ENCODE measurements around the gene LMTK3.

The LMTK3 gene

DNA sequence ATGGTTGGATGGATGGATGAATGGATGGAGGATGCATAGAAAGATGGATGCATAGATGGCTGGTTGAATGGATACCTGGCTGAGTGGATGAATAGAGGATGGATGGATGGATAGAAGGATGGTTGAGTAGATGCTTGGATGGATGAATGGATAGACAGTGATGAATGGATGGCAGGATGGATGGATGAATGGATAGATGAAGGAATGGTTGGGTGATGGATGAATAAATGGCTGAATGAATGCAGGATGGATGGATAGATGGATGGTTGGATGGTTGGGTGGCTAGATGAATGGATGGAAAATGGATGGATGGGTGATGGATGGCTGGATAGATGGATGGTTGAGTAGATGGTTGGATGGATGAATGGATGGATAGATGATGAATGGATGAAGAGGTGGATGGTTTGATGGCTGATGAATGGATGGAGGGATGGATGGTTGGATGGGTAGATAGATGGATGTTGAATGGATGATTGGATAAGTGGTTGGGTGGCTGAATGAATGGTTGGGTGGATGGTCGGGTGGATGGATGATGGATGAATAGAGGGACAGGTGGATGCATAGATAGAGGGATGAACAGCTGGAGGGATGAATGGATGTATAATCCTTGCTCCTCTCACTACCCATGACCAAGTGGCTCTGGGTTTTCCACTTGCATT is 36.7 kb upstream of the LMTK3 start:
- H3K4me3 ChIP-seq (ENCODE audit: low read depth, low read length) = no peak overlapping the region
- TF ChIP-seq CTCF (IDR thresholded peaks at IDR 0.05; ENCODE audit: control insufficient read depth, extremely low read depth, insufficient read depth) = no peak
- no peak for DNase-seq (ENCODE audit: low read depth)

GRCh38 chr19:48547722-48548121 is 36.1 kb upstream of the LMTK3 start:
- TF ChIP-seq CTCF (IDR thresholded peaks at IDR 0.05; ENCODE audit: control insufficient read depth, extremely low read depth, insufficient read depth) = no peak
- no peak for DNase-seq (ENCODE audit: low read depth)

DNA sequence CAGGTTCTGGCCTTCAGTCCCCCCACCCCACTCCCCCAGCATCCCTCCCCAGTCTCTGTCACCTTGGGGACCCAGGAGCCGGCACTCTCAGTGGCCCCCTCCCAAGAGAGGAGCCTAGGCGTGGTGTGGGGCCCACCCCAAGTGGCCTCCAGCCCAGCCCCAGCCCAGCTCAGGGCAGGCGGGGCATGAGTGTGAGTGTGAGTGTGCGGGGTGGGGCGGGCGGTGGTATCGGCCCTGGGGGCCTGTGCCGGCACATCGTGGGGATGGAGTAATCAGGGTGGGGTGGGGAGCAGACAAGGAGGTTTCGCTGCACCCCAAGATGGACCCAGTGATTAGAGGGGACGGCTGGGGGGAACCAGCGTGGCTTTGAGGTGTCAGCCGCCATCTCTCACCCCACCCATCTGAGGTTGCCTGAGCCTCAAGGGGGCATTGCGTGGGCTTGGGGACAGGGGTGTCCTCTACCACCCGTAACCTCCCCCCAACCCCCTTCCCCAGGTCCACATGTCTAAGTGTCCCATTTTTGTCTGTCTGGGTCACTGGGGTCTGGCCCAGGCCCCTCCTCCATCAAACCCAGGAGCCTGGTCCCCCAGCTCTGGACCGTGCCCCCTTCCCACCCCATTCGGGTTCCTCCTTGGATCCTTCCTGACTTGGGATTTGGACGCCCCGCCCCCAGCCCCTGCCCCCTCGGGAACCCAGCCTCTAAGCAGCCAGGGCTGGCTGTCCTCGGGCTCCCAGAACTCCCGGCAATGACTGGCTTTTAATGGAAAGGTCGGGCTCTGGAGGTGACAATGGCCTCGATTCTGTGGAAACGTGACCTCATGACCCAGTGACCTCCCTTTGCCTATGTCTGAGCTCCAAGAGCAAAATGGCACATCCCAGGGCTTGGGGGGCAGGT is 33.5 kb upstream of the LMTK3 start:
- H3K4me3 ChIP-seq (ENCODE audit: low read depth, low read length) = no peak overlapping the region
- TF ChIP-seq CTCF (IDR thresholded peaks at IDR 0.05; ENCODE audit: control insufficient read depth, extremely low read depth, insufficient read depth) = no peak
- DNase-seq (ENCODE audit: low read depth) = no peak

More at GRCh38 chr19:48547722-48548121, 36.1 kb upstream of the LMTK3 start:
- no peak overlapping the region for H3K4me3 ChIP-seq (ENCODE audit: low read depth, low read length)

GRCh38 chr19:48543121-48543710 is 31.6 kb upstream of the LMTK3 start:
- peak; percentile 65 for DNase-seq (ENCODE audit: low read depth)
- no peak overlapping the region for H3K4me3 ChIP-seq (ENCODE audit: low read depth, low read length)
- no peak for TF ChIP-seq CTCF (IDR thresholded peaks at IDR 0.05; ENCODE audit: control insufficient read depth, extremely low read depth, insufficient read depth)

DNA sequence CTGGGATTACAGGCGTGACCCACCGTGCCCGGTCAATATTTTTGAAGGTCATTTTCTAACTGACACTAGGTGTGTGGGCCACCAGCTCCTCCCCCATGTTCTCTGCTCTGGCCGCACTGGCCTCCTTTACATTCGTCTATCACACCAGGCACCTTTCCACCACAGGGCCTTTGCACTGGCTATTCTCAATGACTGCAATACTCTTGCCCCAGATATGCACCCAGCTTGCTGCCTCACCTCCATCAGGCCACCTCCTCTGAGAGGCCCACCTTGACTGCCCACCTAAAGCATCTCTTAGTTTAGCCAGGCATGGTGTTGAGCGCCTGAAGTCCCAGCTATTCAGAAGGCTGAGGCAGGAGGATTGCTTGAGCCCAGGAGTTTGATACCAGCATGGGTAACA is 30.2 kb upstream of the LMTK3 start:
- no peak overlapping the region for H3K4me3 ChIP-seq (ENCODE audit: low read depth, low read length)
- no peak for TF ChIP-seq CTCF (IDR thresholded peaks at IDR 0.05; ENCODE audit: control insufficient read depth, extremely low read depth, insufficient read depth)
- DNase-seq (ENCODE audit: low read depth) = no peak

DNA sequence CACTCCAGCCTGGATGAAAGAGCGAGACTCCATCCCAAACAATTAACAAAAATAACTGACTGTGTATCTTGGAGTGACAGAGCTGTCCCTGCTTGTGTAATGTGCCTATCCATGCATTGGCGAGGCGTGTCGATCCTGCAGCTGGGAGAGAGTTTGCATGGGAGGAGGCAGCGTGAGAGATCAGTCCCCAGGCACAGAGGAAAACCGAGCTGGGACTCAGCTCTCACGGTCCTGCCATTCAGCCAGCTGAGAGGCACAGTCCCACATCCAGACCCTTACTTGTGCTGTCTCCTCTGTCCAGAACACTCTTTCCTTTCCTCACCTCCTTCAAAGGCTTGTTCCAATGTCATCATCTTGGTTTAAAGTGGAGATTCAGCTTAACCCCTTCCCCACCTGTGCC is 28.5 kb upstream of the LMTK3 start:
- TF ChIP-seq CTCF (IDR thresholded peaks at IDR 0.05; ENCODE audit: control insufficient read depth, extremely low read depth, insufficient read depth) = no peak
- no peak for DNase-seq (ENCODE audit: low read depth)
- H3K4me3 ChIP-seq (ENCODE audit: low read depth, low read length) = no peak overlapping the region
